Loucy (cell line): ENCODE measurements around the gene AP3D1.
A peak's percentile ranks its signal among the peaks of the same experiment; 100 is the strongest.

Source experiments
- H2AFZ ChIP-seq: fragments of 200-600 bp; sonication (generic); 2 replicates; pipeline ENCODE4 v1.6.0; 2016; ENCODE audit warnings: antibody characterized with exemption, mild to moderate bottlenecking, low read length, moderate library complexity
- H3F3A ChIP-seq: fragments of 200-600 bp; 2 replicates; pipeline ENCODE4 v1.6.0; 2016; ENCODE audit warnings: antibody characterized with exemption, low read depth, mild to moderate bottlenecking
- H3K27me3 ChIP-seq: fragments of 200-600 bp; sonication (generic); 2 replicates; pipeline ENCODE4 v1.6.1; 2014; ENCODE audit warnings: low read length, mild to moderate bottlenecking; ENCODE audit not compliant: insufficient read depth, poor library complexity, severe bottlenecking
- H3K36me3 ChIP-seq: fragments of 200-600 bp; sonication (generic); 2 replicates; pipeline ENCODE4 v1.6.1; 2016; ENCODE audit warnings: low read length; ENCODE audit not compliant: insufficient read depth
- H3K4me1 ChIP-seq: fragments of 200-600 bp; sonication (generic); 2 replicates; pipeline ENCODE4 v1.5.1; 2014; ENCODE audit warnings: low read length, mild to moderate bottlenecking; ENCODE audit not compliant: insufficient read depth, poor library complexity, severe bottlenecking
- H3K4me2 ChIP-seq: fragments of 200-600 bp; sonication (generic); 2 replicates; pipeline ENCODE4 v1.6.0; 2014; ENCODE audit warnings: antibody characterized with exemption, low read length, low read depth, mild to moderate bottlenecking; ENCODE audit not compliant: poor library complexity, severe bottlenecking
- H3K4me3 ChIP-seq: fragments of 200-600 bp; sonication (generic); 2 replicates; pipeline ENCODE4 v1.5.1; 2014; ENCODE audit warnings: low read length, mild to moderate bottlenecking, mixed read lengths; ENCODE audit not compliant: poor library complexity, severe bottlenecking
- H3K79me2 ChIP-seq: fragments of 200-600 bp; sonication (generic); 2 replicates; pipeline ENCODE4 v1.6.1; 2014; ENCODE audit warnings: low read length; ENCODE audit not compliant: insufficient read depth
- H3K9ac ChIP-seq: fragments of 200-600 bp; sonication (generic); 2 replicates; pipeline ENCODE4 v1.6.0; 2014; ENCODE audit warnings: mild to moderate bottlenecking, low read depth, low read length, moderate library complexity; ENCODE audit not compliant: poor library complexity, severe bottlenecking
- H3K9me2 ChIP-seq: fragments of 200-600 bp; sonication (generic); replicated peaks from 2 replicates; pipeline ENCODE4 v1.6.1; 2016; ENCODE audit warnings: low read depth, low read length, mixed read lengths
- H3K9me3 ChIP-seq: fragments of 200-600 bp; sonication (generic); 2 replicates; pipeline ENCODE4 v1.6.1; 2014; ENCODE audit warnings: mild to moderate bottlenecking, antibody characterized with exemption, low read length, low read depth; ENCODE audit not compliant: insufficient read depth
- H4K20me1 ChIP-seq: fragments of 200-600 bp; sonication (generic); 2 replicates; pipeline ENCODE4 v1.6.0; 2014; ENCODE audit warnings: antibody characterized with exemption, low read length, mild to moderate bottlenecking; ENCODE audit not compliant: insufficient read depth, poor library complexity, severe bottlenecking
- EZH2phosphoT487 ChIP-seq: fragments of 200-600 bp; IDR thresholded peaks from 2 replicates; pipeline ENCODE4 v1.6.1; 2018; ENCODE audit warnings: antibody characterized with exemption, mild to moderate bottlenecking, moderate library complexity, borderline replicate concordance
- TF ChIP-seq, protein P1 (sequence below): fragments of 200-600 bp; sonication (generic); conservative IDR thresholded peaks from 2 replicates; pipeline ENCODE4 v1.5.1; 2014; ENCODE audit warnings: mild to moderate bottlenecking, antibody characterized with exemption, low read length

The AP3D1 gene

DNA sequence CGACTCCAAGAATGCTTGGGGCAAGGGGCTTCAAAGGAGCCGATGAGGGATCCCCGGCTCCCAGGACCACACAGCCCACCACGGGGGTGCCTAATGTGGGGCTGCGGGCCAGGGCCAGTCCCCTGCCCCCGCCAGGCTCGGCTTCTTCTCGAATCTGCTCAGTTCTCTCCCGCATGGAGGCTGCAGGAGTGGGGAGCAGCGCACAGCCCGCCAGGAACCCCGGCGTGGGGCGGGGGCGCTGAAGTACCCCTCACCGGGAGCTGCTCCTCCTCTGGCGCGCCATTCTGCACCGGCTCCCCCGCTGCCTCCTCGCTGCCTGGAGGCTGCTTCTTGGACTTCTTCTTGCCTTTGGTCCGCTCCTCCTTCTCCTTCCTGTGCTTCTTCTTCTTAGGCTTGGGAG is 39.9 kb downstream of the AP3D1 start:
- no peak overlapping the region for H2AFZ ChIP-seq
- no peaks in the 10 kb centered on the region for H3K4me1 ChIP-seq
- H3K9me3 ChIP-seq = no peaks in the 10 kb centered on the region
- no peaks in the 10 kb centered on the region for H3K27me3 ChIP-seq
- no peaks in the 10 kb centered on the region for H3K9me2 ChIP-seq
- no peaks in the 10 kb centered on the region for H3K79me2 ChIP-seq
- no peak overlapping the region for H3K9ac ChIP-seq
- no peak overlapping the region for H3K4me3 ChIP-seq
- H4K20me1 ChIP-seq = no peaks in the 10 kb centered on the region
- no peaks in the 10 kb centered on the region for H3F3A ChIP-seq
- peaks cover 87% of the 10 kb centered on the region; the same call in 1 of the 2 replicates for H3K36me3 ChIP-seq
- TF ChIP-seq, protein P1, sequence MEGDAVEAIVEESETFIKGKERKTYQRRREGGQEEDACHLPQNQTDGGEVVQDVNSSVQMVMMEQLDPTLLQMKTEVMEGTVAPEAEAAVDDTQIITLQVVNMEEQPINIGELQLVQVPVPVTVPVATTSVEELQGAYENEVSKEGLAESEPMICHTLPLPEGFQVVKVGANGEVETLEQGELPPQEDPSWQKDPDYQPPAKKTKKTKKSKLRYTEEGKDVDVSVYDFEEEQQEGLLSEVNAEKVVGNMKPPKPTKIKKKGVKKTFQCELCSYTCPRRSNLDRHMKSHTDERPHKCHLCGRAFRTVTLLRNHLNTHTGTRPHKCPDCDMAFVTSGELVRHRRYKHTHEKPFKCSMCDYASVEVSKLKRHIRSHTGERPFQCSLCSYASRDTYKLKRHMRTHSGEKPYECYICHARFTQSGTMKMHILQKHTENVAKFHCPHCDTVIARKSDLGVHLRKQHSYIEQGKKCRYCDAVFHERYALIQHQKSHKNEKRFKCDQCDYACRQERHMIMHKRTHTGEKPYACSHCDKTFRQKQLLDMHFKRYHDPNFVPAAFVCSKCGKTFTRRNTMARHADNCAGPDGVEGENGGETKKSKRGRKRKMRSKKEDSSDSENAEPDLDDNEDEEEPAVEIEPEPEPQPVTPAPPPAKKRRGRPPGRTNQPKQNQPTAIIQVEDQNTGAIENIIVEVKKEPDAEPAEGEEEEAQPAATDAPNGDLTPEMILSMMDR = no peak
- no peak for TF ChIP-seq EZH2phosphoT487
- H3K4me2 ChIP-seq = no peak overlapping the region

DNA sequence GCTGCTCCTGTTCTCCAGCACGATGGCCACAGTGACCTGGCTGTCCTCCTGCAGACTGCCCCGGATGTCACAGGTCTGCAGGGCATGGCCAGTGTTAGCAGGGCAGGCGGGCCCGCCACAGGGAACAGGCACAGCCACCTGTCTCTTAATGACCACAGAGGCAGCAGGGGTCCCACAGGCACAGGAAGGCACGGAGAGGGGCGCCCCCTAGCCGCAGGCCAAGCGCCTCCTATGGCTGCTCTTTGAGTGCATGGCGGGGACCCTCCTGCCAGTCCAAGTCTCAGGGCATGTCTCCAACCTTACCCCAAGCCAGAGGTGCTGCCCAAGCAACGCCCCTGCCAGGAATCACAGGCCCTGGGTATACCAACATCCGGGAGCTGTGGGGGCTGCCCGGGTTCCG is 40.5 kb downstream of the AP3D1 start:
- Histone ChIP-seq H3K9me3 (no peaks in the 10 kb centered on the region), H3K4me3 (no peak overlapping the region), H3K9ac (no peak overlapping the region), H3K4me2 (no peak overlapping the region), H2AFZ (no peak overlapping the region), H3F3A (no peaks in the 10 kb centered on the region), H3K27me3 (no peaks in the 10 kb centered on the region), H4K20me1 (no peaks in the 10 kb centered on the region), H3K4me1 (no peaks in the 10 kb centered on the region), H3K79me2 (no peaks in the 10 kb centered on the region), H3K9me2 (no peaks in the 10 kb centered on the region), H3K36me3 (peaks cover 87% of the 10 kb centered on the region; the same call in 1 of the 2 replicates)
- TF ChIP-seq, protein P1 = peak; percentile 50
- TF ChIP-seq EZH2phosphoT487 = no peak

DNA sequence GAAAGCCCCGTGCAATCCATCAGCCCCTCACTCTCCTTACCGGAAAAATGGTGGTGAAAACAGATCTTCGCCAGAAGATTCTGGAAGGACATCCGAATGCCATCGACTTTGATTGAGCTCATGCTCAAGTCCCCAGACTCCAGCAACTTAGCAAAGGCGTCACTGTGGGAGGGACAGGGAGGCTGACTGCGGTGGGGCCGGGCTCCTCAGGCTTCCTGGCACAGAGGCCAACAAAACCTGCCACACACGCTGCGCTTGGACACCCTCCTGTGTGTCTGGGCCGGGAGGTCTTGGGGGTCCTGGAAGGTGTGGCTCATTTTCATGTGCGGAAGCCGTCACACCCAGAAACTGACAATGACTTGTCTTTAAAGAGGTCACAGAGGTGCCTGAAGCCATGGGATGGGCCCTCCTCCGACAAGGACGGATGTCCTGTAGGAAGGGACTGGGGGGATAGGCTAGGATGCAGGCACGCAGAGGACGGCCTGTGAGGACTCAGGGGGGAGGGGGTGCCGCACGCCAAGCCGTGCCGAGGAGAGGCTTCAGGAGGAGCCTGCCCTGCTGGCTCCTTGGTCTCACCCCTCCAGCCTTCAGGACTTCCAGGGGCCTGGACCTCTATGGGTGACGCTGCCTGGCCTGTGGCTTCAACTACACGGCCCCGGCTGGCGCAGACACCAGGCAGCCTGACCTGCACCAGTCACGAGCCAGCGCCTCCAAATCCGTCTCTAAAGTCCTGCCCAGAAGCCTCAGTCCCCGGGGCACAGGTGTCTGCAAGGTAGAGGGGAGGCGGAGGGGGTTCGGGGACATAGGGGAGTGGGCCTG is 42.1 kb downstream of the AP3D1 start:
- Histone ChIP-seq H3K27me3 (no peaks in the 10 kb centered on the region), H3F3A (no peaks in the 10 kb centered on the region), H3K4me1 (no peaks in the 10 kb centered on the region), H3K79me2 (peaks cover 2% of the 10 kb centered on the region; the same call in 1 of the 2 replicates), H3K9me2 (no peaks in the 10 kb centered on the region), H3K36me3 (peaks cover 78% of the 10 kb centered on the region; the same call in 1 of the 2 replicates), H3K4me2 (no peak overlapping the region), H3K9me3 (no peaks in the 10 kb centered on the region), H2AFZ (no peak overlapping the region), H3K4me3 (no peak overlapping the region), H4K20me1 (no peaks in the 10 kb centered on the region), H3K9ac (no peak overlapping the region)
- TF ChIP-seq EZH2phosphoT487 = no peak
